Neural progenitor cell (in vitro differentiated cells): ENCODE data around the gene CTF1.

ENCODE experiments used
- CTCF ChIP-seq: fragments of 200-600 bp; sonication (generic); IDR thresholded peaks from 2 replicates; pipeline ENCODE4 v1.5.1; 2017; ENCODE audit warnings: antibody characterized with exemption, mild to moderate bottlenecking
- EZH2 ChIP-seq: fragments of 200-600 bp; sonication (generic); IDR thresholded peaks from 2 replicates; pipeline ENCODE4 v1.6.1; 2017; ENCODE audit warnings: antibody characterized with exemption, mild to moderate bottlenecking, moderate library complexity
- EZH2phosphoT487 ChIP-seq: fragments of 200-600 bp; sonication (generic); IDR thresholded peaks from 2 replicates; pipeline ENCODE4 v1.6.1; 2017; ENCODE audit warnings: antibody characterized with exemption

- TF ChIP-seq CTCF = no peak
- TF ChIP-seq EZH2phosphoT487 = no peak
- no peak for TF ChIP-seq EZH2
Measured at GRCh38 chr16:30926937-30927788, 30.7 kb downstream of the CTF1 start.
